Activated CD8-positive, alpha-beta memory T cell treated with anti-CD3 and anti-CD28 coated beads for 48 hours (primary cell): ENCODE results near the gene ZNF414.

Experiments
- DNase-seq, 3 experiments: peaks; one replicate each; pipeline ENCODE4 v3.0.0-alpha.2; 2020; ENCODE audit warnings: low read depth in 2 of 3, low spot score in 2 of 3

The ZNF414 gene

DNA sequence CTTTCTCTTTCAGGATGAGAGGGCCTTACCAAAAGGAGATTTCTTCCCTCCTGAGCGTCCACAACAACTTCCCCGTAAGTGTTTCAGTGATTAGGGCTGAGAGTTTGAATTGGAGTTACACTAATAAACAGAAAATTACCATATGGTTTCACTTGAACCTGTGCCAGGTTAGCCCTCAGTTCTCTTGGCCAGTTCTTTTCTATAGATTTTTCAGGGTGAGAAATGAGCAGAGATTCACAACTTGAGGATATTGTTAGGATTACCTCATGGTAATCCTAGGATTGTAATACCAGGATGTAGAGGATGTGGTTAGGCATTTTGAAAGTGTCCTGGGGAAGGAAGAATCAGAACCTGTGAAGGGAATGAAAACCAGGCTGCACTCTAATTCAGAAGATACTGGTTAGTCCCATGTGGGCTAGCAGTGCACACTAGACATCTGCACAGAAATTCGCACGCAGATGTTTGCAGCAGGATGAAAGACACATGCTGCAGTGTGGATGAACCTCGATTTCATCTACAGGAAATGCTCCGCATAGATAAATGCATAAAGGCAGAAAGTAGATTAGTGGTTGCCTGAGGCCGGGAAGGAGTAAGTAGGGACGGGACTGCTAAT, 45.1 kb downstream of the ZNF414 start:
- DNase-seq, result no peak

GRCh38 chr19:8468124-8468523, 45.8 kb downstream of the ZNF414 start:
- DNase-seq, result no peak

DNA sequence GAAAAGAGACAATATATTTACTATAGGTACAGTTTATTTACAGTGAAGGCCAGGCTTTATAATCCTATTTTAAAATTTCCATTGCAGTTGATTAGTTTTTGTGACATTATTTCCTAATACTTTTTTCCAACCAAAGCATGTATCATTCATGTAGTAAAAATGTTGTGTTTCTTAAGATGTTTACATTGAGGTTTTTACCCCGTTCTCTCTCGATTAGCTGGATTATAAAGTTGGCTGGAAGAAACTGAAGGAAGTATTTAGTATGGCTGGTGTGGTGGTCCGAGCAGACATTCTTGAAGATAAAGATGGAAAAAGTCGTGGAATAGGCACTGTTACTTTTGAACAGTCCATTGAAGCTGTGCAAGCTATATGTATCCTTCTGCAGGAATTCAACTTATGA, 47.9 kb downstream of the ZNF414 start:
- DNase-seq, result no peak

GRCh38 chr19:8463365-8463764, 50.6 kb downstream of the ZNF414 start:
- DNase-seq, result no peak

- no peak for DNase-seq
These were observed 51.4 kb downstream of the ZNF414 start for GRCh38 chr19:8462571-8462970.

DNA sequence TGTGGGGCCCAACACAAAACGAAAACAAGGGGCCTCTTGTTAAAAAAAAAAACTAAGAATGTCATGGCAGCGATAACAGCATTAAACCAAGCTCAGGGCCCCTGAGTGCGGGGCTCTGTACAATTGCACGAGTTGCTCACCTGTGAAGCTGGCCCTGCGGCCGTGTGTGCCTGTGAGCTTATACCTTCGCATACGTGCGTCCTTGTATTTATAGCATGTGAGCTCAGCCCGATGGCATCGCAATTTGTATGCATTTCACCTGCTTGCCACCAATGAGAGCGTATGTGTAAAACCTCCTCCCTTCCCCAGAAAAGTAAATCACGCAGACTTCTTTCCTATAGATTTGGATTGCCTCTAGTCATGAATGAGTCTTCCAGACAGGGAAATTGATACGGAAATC, 52.1 kb downstream of the ZNF414 start:
- DNase-seq, result no peak

DNA sequence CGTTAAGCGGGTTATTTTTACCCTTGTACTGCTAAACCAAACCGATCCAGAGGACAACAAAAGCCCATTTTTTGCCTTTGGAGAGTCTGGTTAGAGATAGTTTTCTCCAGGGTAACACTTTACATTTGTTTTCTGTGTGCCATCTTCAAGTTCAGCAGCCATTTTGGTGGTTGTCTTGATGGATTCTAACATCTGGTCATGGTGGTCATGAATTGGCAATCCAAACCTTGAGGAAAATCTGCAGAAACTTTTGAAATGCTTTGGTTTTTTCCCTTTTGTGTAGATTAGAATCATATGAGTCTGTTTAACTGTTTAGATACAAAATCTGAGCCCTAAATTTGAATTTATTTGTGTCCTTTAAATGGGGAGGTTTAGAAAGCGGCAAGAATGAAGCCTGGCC, 52.6 kb downstream of the ZNF414 start:
- DNase-seq, result no peak

- no peak for DNase-seq
These were observed 53.3 kb downstream of the ZNF414 start for GRCh38 chr19:8460516-8461298.
